Activated CD8-positive, alpha-beta T cell treated with anti-CD3 and anti-CD28 coated beads for 36 hours (primary cell): ENCODE measurements around the gene NOB1. TPM values are rescaled to one million over a fixed set of nuclear protein-coding genes. Genes with fewer than 3 reads are reported as not detected.

Experiments used
- ATAC-seq: fragments of 200-7000 bp; cut with Tn5 transposase; one replicate; pipeline ENCODE4 v1.10.0; 2021; ENCODE audit warnings: mild to moderate bottlenecking, moderate library complexity
- CTCF ChIA-PET: fragments of 350-600 bp; sonication (Branson Sonifier 250); formaldehyde crosslinking; loops from one replicate; lab custom pipeline; 2021; ENCODE audit warnings: antibody characterized with exemption; lab: Charles Lee
- POLR2A ChIA-PET: fragments of 350-600 bp; sonication (Branson Sonifier 250); formaldehyde crosslinking; loops from one replicate; lab custom pipeline; 2021; ENCODE audit warnings: antibody characterized with exemption; lab: Charles Lee
- DNase-seq: peaks from one replicate; pipeline ENCODE4 v3.0.0-alpha.2; 2020
- H3K27ac Mint-ChIP-seq: one replicate; pipeline ENCODE4 v1.8.0; 2021; ENCODE audit warnings: mild to moderate bottlenecking, mixed read lengths
- H3K27me3 Mint-ChIP-seq: one replicate; pipeline ENCODE4 v1.8.0; 2021; ENCODE audit warnings: mixed read lengths
- H3K36me3 Mint-ChIP-seq: one replicate; pipeline ENCODE4 v1.8.0; 2021; ENCODE audit warnings: low read depth, mixed read lengths
- H3K4me1 Mint-ChIP-seq: one replicate; pipeline ENCODE4 v1.8.0; 2021; ENCODE audit warnings: low read depth, mixed read lengths
- H3K4me3 Mint-ChIP-seq: one replicate; pipeline ENCODE4 v1.8.0; 2021; ENCODE audit warnings: mild to moderate bottlenecking, moderate library complexity, mixed read lengths
- H3K9me3 Mint-ChIP-seq: one replicate; pipeline ENCODE4 v1.8.0; 2021; ENCODE audit warnings: mixed read lengths
- CTCF ChIP-seq: fragments of 200-600 bp; IDR thresholded peaks from one replicate; pipeline ENCODE4 v1.8.0; 2022; ENCODE audit warnings: antibody characterized with exemption, mild to moderate bottlenecking
- intact Hi-C: fragments of 100-400 bp; cut with micrococcal nuclease; formaldehyde crosslinking; loops from one replicate; pipeline ENCODE4 v1.10.0; 2022
- total RNA-seq, 2 experiments: library from RNA; stranded (reverse); gene quantifications; one replicate each; pipeline ENCODE4 v1.2.3, GENCODE V29; 2021

The NOB1 gene
- total RNA-seq, 2 experiments from 2014 or later = 139 to 146 TPM

GRCh38 chr16:69771651-69771967 lies 16.9 kb upstream of the NOB1 start:
- peaks cover 49% of the 10 kb centered on the region for H3K4me1 Mint-ChIP-seq
- POLR2A ChIA-PET = interaction anchor here (0.8 to 1.0 kb wide), 2 partner anchors 17 to 389 kb away, joined by 3 to 4 read pairs; partner anchors contain the start of gene NOB1
- no peak for ATAC-seq
- peak overlapping the region; percentile 75 for H3K27ac Mint-ChIP-seq
- H3K27me3 Mint-ChIP-seq = no peaks in the 10 kb centered on the region
- H3K4me3 Mint-ChIP-seq = no peak overlapping the region
- intact Hi-C loops = no loop called here
- H3K36me3 Mint-ChIP-seq = peaks cover 16% of the 10 kb centered on the region
- DNase-seq = no peak
- CTCF ChIA-PET = interaction anchor here (1.1 to 1.9 kb wide), 3 partner anchors 22 to 63 kb away, joined by 3 to 4 read pairs (median 3); no protein-coding TSS in a partner anchor
- H3K9me3 Mint-ChIP-seq = peaks cover 11% of the 10 kb centered on the region
- no peak for TF ChIP-seq CTCF

GRCh38 chr16:69769404-69769803 lies 14.7 kb upstream of the NOB1 start:
- CTCF ChIA-PET = interaction anchor here (1.6 to 3.5 kb wide), 2 partner anchors 15 to 27 kb away, joined by 3 to 16 read pairs; partner anchors contain the start of gene NOB1
- intact Hi-C loops = no loop called here
- Mint-ChIP-seq H3K36me3 (no peaks in the 10 kb centered on the region), H3K27me3 (no peaks in the 10 kb centered on the region), H3K4me1 (peaks cover 55% of the 10 kb centered on the region), H3K4me3 (no peak overlapping the region), H3K9me3 (no peaks in the 10 kb centered on the region), H3K27ac (no peak overlapping the region)
- POLR2A ChIA-PET = no interaction called here
- ATAC-seq = no peak
- no peak for DNase-seq
- TF ChIP-seq CTCF = no peak

GRCh38 chr16:69768666-69769065 lies 13.9 kb upstream of the NOB1 start:
- CTCF ChIA-PET = interaction anchor here (1.6 to 3.5 kb wide), 2 partner anchors 14 to 28 kb away, joined by 3 to 16 read pairs; partner anchors contain the start of gene NOB1
- H3K27me3 Mint-ChIP-seq = no peaks in the 10 kb centered on the region

DNA sequence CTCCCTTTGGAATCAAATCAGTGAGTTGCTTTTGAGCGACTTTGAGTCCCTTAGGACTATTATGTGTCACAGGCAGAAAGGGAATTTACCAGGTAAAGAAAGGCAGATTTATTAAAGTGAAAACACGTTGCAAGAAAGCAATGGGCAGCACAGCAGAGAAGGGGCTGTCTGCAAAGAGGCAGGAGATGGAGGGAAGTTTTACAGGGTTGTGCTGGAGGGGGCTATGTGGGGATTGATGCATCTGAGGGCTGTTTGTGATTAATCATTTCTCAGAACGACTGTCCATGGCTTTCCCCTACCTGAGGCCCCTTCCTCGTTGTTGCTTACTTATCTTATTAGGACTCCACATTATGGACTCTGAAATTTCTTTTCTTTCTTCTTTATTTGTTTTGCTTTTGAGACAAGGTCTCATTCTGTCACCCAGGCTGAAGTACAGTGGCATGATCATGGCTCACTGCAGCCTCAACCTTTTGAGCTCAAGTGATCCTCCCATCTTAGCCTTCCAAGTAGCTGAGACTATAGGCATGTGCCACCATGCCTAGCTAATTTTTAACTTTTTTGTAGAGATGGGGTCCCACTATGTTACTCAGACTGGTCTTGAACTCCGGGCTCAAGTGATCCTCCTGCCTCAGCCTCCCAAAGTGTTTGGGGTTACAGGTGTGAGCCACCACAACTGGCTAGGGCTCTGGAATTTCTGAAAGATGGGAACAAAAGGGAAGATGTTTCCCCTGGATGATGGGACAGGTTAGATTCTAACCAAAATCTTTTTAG lies 12.9 kb upstream of the NOB1 start:
- ATAC-seq (peak; percentile 40), DNase-seq (peak; percentile 26)
- Mint-ChIP-seq H3K4me1 (peaks cover 52% of the 10 kb centered on the region), H3K27me3 (no peaks in the 10 kb centered on the region), H3K4me3 (no peak overlapping the region), H3K36me3 (peaks cover under 1% of the 10 kb centered on the region), H3K9me3 (no peaks in the 10 kb centered on the region), H3K27ac (peak overlapping the region; percentile 76)
- ChIA-PET POLR2A (no interaction called here), CTCF (interaction anchor here (3.5 kb wide), 1 partner anchor 13 kb away, joined by 16 read pairs; the partner anchor contains the start of gene NOB1)
- TF ChIP-seq CTCF = no peak
- intact Hi-C loops = no loop called here

More at GRCh38 chr16:69768666-69769065, 13.9 kb upstream of the NOB1 start:
- Mint-ChIP-seq H3K4me1 (peaks cover 53% of the 10 kb centered on the region), H3K27ac (no peak overlapping the region), H3K9me3 (no peaks in the 10 kb centered on the region), H3K36me3 (no peaks in the 10 kb centered on the region), H3K4me3 (no peak overlapping the region)
- intact Hi-C loops = no loop called here
- DNase-seq (no peak), ATAC-seq (no peak)
- no peak for TF ChIP-seq CTCF
- POLR2A ChIA-PET = no interaction called here

DNA sequence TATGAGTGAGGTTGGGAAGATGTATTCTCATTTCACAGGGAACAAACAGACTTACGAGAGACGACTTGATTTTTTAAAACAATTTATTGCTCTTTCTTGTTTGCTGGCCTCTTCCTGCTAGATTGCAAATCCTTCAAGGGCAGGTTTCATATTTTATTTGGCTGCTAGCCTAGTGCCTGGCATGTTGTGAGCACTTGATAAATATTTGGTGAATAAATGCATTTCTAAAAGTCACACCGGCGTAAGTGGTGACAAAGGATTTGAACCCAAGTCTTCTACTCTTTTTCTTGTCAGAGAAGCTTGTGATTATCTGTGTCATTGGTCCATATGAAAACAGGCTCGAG lies 8.8 kb upstream of the NOB1 start:
- Mint-ChIP-seq H3K9me3 (no peaks in the 10 kb centered on the region), H3K27ac (peak overlapping the region; percentile 93), H3K36me3 (peaks cover 1% of the 10 kb centered on the region), H3K27me3 (no peaks in the 10 kb centered on the region), H3K4me3 (peak overlapping the region; percentile 88), H3K4me1 (peaks cover 39% of the 10 kb centered on the region)
- intact Hi-C loops = no loop called here
- DNase-seq (no peak), ATAC-seq (no peak)
- no peak for TF ChIP-seq CTCF
- ChIA-PET POLR2A (interaction anchor here (1.1 to 2.2 kb wide), 4 partner anchors 9 to 37 kb away, joined by 3 to 23 read pairs (median 6); partner anchors contain the start of genes NOB1 and NQO1), CTCF (interaction anchor here (1.8 to 2.6 kb wide), 2 partner anchors 9 to 18 kb away, joined by 4 to 22 read pairs; partner anchors contain the start of gene NOB1)
